Measurements from ENCODE around the gene ARHGAP22.

GRCh38 chr10:48464121-48464870, 140.6 kb downstream of the ARHGAP22 start:
- TF ChIP-seq POLR2A (IDR thresholded peaks at IDR 0.05; ENCODE audit: low read depth) (no peak), CTCF (IDR thresholded peaks at IDR 0.05) (no peak)
